HG03469 (cell line): ENCODE results near the gene PPM1H.

Experiments used
- ATAC-seq: cut with Tn5 transposase; IDR thresholded peaks from one replicate; pipeline ENCODE4 v1.9.1; 2021; ENCODE audit warnings: mild to moderate bottlenecking, moderate library complexity, moderate number of reproducible peaks; ENCODE audit not compliant: unreplicated experiment

PPM1H gene

GRCh38 chr12:62718762-62719426 lies 216.1 kb downstream of the PPM1H start:
- ATAC-seq: no peak

- no peak for ATAC-seq
These were observed 217.3 kb downstream of the PPM1H start for GRCh38 chr12:62717643-62718042.

- no peak for ATAC-seq
These were observed 218.0 kb downstream of the PPM1H start for GRCh38 chr12:62716866-62717525.

- no peak for ATAC-seq
These were observed 218.9 kb downstream of the PPM1H start for GRCh38 chr12:62716037-62716436.

GRCh38 chr12:62714774-62715721 lies 219.9 kb downstream of the PPM1H start:
- ATAC-seq: no peak

DNA sequence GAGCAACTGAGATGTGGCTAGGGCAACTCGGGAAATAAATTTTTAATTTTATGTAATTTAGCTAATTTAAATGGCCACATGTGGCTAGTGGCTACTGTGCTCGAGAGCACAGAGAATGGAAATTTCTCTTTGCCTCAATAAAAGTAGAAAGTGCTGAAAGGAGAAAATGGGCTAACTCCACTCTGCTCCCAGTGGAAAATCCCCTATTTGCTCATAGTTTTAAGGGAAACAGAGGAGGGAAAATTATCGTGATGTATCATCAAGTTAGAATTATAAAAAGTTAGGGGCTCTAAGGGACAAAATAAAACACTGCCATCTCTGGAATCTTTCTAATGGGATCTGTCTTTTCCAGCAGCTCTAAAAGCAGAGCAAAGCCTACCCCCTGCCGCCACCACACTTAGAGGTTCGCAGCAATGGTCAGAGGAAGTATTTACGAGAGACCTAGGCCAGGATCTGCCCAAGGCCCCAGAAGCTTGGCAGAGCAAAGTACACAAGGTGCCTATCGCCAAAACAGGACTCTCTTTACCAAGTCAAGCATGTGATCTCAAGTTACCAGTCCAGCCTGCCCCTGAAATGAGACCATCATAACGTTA lies 220.7 kb downstream of the PPM1H start:
- ATAC-seq: no peak

- no peak for ATAC-seq
These were observed 221.2 kb downstream of the PPM1H start for GRCh38 chr12:62713723-62714122.

GRCh38 chr12:62712681-62713573 lies 222.0 kb downstream of the PPM1H start:
- no peak for ATAC-seq

DNA sequence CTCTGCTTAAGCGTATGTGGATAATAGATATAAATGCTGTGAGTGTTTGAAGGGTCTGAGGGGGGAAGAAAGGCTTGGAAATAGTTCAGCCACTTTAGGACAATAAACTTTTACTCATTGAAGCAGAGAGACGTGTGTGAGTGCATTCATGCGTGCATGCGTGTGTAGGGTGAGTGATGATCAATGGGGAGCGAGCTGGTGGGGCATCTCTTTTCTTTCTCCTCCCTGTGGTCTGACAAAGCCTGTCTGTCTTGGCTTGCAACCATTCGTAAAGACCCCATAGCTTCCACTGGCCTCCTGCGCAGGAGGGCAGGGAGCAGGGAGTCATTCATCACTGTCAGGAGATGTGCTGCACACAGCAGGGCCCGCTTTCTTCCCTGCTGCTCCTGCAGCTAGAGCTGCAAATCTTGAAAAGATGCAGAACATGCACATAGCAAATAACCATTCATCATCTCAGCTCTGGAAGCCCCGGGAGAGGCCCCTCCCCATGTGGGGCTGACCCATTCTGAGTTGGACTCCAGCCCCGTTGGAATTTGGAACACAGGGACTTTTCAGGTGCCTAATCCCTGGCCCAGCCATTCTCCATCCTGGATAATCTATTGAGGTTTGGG lies 223.2 kb downstream of the PPM1H start:
- no peak for ATAC-seq

DNA sequence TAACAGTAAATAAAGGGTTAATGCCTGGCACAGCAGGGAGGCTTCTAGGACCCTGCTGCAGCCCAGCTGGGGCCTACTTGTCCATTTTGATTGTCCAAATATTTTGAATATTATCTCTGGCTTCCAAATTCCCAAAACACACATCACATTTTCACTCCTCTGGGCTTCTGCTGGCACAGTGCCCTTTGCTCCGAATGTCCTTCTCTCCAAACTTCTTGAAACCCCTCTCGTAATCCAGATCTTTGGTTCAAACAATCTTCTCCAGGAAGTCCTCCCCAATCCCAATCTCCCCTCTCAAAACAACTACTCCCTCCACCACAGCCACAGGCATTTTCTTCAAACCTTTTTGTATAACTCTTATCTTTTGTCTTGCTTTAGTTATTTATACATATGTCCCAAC lies 225.6 kb downstream of the PPM1H start:
- no peak for ATAC-seq

GRCh38 chr12:62707939-62708338 lies 227.0 kb downstream of the PPM1H start:
- ATAC-seq: no peak

DNA sequence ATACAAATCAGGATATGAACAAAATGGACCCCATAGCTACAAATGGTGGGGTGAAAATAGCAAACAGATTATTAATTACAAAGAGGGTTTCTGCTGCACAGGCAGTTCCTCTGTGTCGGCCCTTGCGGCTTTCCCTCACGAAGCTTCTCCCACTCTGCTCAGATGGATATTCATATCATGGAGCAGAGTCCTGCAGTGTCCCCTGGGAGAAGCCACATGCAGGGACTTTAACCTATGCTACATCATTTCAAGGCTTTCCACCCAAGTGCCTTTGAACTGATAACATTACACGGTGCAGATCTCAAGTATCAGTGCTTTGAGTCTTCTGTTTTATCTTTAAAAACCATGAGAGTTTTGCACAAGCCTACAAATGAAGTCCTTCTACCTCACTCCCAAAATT lies 229.1 kb downstream of the PPM1H start:
- no peak for ATAC-seq

DNA sequence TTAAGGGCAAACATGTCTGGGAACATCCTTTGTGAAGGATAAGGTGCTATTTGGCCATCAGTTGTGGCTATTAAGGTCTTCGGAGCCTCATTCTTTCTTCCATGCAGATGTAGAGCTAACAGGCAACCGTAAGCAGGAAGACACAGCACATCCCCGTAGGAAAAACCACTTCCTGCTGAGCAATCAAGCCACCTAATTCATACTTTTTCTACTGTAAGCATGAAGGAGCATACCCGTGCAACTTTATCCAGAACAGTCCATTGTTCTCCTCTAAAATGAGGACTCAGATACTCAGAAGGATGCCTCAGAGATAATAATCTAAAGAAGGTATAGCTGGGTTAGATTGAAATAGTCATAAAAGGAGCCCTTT lies 232.0 kb downstream of the PPM1H start:
- ATAC-seq: no peak

DNA sequence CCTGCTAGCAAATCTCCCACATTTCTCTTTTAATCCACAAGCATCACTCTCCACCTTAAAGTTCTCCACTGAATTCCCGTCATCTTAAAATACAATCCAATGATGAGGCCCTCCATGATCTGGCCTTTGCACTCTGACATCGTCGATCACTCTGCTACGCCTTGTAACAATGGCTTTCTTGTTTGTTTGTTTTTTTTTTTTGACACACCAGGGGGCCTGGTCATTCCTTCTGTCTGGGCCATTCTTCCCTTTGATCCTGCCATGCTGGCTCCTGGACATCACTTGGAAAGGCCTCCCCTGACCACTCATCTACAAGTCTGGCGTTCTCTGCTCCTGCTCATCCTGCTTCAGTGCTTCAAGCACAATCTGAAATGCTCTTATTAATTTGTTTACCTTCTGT lies 233.5 kb downstream of the PPM1H start:
- ATAC-seq: no peak

- no peak for ATAC-seq
These were observed 234.7 kb downstream of the PPM1H start for GRCh38 chr12:62700091-62700880.

- no peak for ATAC-seq
These were observed 236.2 kb downstream of the PPM1H start for GRCh38 chr12:62698701-62699101.

DNA sequence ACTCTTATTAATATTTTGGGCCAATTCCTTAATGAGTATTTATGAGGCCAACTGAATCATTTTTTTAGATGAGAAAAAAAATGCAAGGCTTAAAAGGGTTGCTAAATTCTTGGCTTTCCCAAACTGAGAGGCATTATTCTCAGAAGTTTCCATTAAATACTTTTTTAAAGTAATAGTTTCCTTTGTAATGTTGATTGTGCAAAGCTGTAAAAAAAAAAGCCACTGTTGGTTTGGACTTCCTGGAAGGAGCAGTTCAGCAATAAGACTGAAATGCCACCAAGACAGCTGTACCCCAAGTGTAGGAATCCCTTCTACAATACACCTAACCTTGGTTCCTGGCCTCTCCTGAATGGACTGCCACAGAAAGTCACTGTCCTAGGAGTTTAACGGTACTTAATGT lies 237.1 kb downstream of the PPM1H start:
- no peak for ATAC-seq

GRCh38 chr12:62695696-62696095 lies 239.3 kb downstream of the PPM1H start:
- ATAC-seq: no peak

GRCh38 chr12:62694632-62695031 lies 240.3 kb downstream of the PPM1H start:
- ATAC-seq: no peak
